ENCODE results near the gene RIPOR3. TPM values are rescaled to one million over a fixed set of nuclear protein-coding genes. Genes with fewer than 3 reads are reported as not detected.

Gene RIPOR3
- total and polyA plus RNA-seq, 9 of the 15 experiments (the other 6 are each of a cell fraction or from before 2014, with no cell fraction given): 3.3 to 62.7 (median 21.4) TPM

DNA sequence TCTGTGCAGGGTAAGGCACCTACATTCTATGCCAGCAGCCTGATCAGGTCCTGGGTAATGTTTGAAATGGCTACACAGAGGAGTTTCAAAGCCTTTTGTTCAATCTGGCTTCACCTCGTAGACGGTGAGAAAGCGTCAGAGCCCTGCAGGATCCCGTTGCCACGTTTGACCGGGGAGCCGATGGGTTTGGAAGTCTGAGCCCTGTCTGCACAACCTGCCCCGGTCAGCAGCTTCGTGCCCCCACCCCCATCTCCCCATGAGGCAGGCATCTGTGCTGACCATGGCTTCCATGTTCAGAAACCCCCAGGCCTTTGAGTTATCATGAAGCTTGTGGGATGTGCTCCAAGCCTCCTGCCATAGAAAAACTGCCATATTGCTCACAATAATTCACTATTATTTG lies 117.2 kb downstream of the RIPOR3 start (continued):
- TF ChIP-seq, protein P1, sequence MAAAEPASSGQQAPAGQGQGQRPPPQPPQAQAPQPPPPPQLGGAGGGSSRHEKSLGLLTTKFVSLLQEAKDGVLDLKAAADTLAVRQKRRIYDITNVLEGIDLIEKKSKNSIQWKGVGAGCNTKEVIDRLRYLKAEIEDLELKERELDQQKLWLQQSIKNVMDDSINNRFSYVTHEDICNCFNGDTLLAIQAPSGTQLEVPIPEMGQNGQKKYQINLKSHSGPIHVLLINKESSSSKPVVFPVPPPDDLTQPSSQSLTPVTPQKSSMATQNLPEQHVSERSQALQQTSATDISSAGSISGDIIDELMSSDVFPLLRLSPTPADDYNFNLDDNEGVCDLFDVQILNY (CRISPR knock-in tag; IDR thresholded peaks at IDR 0.05): no peak
- no peak for TF ChIP-seq POLR2H (tag; IDR thresholded peaks at IDR 0.05; ENCODE audit: low read depth)
- no peak for TF ChIP-seq ZNF239 (CRISPR knock-in tag; IDR thresholded peaks at IDR 0.05)
- no peak for TF ChIP-seq GTF2A2 (tag; IDR thresholded peaks at IDR 0.05)
- TF ChIP-seq ZNF165 (CRISPR knock-in tag; IDR thresholded peaks at IDR 0.05; ENCODE audit: borderline replicate concordance): no peak
- TF ChIP-seq, protein P2, sequence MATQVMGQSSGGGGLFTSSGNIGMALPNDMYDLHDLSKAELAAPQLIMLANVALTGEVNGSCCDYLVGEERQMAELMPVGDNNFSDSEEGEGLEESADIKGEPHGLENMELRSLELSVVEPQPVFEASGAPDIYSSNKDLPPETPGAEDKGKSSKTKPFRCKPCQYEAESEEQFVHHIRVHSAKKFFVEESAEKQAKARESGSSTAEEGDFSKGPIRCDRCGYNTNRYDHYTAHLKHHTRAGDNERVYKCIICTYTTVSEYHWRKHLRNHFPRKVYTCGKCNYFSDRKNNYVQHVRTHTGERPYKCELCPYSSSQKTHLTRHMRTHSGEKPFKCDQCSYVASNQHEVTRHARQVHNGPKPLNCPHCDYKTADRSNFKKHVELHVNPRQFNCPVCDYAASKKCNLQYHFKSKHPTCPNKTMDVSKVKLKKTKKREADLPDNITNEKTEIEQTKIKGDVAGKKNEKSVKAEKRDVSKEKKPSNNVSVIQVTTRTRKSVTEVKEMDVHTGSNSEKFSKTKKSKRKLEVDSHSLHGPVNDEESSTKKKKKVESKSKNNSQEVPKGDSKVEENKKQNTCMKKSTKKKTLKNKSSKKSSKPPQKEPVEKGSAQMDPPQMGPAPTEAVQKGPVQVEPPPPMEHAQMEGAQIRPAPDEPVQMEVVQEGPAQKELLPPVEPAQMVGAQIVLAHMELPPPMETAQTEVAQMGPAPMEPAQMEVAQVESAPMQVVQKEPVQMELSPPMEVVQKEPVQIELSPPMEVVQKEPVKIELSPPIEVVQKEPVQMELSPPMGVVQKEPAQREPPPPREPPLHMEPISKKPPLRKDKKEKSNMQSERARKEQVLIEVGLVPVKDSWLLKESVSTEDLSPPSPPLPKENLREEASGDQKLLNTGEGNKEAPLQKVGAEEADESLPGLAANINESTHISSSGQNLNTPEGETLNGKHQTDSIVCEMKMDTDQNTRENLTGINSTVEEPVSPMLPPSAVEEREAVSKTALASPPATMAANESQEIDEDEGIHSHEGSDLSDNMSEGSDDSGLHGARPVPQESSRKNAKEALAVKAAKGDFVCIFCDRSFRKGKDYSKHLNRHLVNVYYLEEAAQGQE (IDR thresholded peaks at IDR 0.05; ENCODE audit: borderline replicate concordance): no peak
- TF ChIP-seq, protein P2 (CRISPR knock-in tag; IDR thresholded peaks at IDR 0.05; ENCODE audit: low read depth): no peak
- TF ChIP-seq ZNF695 (CRISPR knock-in tag; IDR thresholded peaks at IDR 0.05): no peak
- no peak for TF ChIP-seq ZNF780A (CRISPR knock-in tag; IDR thresholded peaks at IDR 0.05)

Measured in K562 (cell line).